Activated naive CD8-positive, alpha-beta T cell (primary cell): ENCODE measurements around the gene CNGB1.
"Not testable (repeated sequence)": the region's sequence is repeated elsewhere in the genome, so short reads cannot be mapped to it uniquely, and the experiment has no call there.

Experiments used
- H3K27ac Mint-ChIP-seq: one replicate; pipeline ENCODE4 v1.8.0; 2021; ENCODE audit warnings: mixed read lengths
- H3K27me3 Mint-ChIP-seq: one replicate; pipeline ENCODE4 v1.8.0; 2021; ENCODE audit warnings: mixed read lengths
- H3K36me3 Mint-ChIP-seq: one replicate; pipeline ENCODE4 v1.8.0; 2021; ENCODE audit warnings: mixed read lengths
- H3K4me1 Mint-ChIP-seq: one replicate; pipeline ENCODE4 v1.8.0; 2021; ENCODE audit warnings: low read depth, mixed read lengths
- H3K4me3 Mint-ChIP-seq: one replicate; pipeline ENCODE4 v1.8.0; 2021; ENCODE audit warnings: mild to moderate bottlenecking, mixed read lengths
- H3K9me3 Mint-ChIP-seq: one replicate; pipeline ENCODE4 v1.8.0; 2021; ENCODE audit warnings: low read depth, mixed read lengths

The CNGB1 gene

GRCh38 chr16:57837305-57838125 lies 133.4 kb downstream of the CNGB1 start:
- H3K4me3 Mint-ChIP-seq, result no peak overlapping the region
- H3K9me3 Mint-ChIP-seq, result no peaks in the 10 kb centered on the region
- H3K27ac Mint-ChIP-seq, result no peak overlapping the region
- no peaks in the 10 kb centered on the region for H3K36me3 Mint-ChIP-seq
- H3K27me3 Mint-ChIP-seq, result no peaks in the 10 kb centered on the region
- H3K4me1 Mint-ChIP-seq, result no peaks in the 10 kb centered on the region

GRCh38 chr16:57835439-57835838 lies 135.5 kb downstream of the CNGB1 start:
- not testable (repeated sequence) for H3K4me1 Mint-ChIP-seq, H3K27me3 Mint-ChIP-seq, H3K27ac Mint-ChIP-seq, H3K36me3 Mint-ChIP-seq, H3K4me3 Mint-ChIP-seq, H3K9me3 Mint-ChIP-seq

GRCh38 chr16:57834936-57835335 lies 136.0 kb downstream of the CNGB1 start:
- H3K9me3 Mint-ChIP-seq, result no peaks in the 10 kb centered on the region
- H3K27ac Mint-ChIP-seq, result no peak overlapping the region
- no peak overlapping the region for H3K4me3 Mint-ChIP-seq
- H3K4me1 Mint-ChIP-seq, result no peaks in the 10 kb centered on the region
- H3K27me3 Mint-ChIP-seq, result no peaks in the 10 kb centered on the region
- no peaks in the 10 kb centered on the region for H3K36me3 Mint-ChIP-seq
